ENCODE results near the gene ASCC3.

DNA sequence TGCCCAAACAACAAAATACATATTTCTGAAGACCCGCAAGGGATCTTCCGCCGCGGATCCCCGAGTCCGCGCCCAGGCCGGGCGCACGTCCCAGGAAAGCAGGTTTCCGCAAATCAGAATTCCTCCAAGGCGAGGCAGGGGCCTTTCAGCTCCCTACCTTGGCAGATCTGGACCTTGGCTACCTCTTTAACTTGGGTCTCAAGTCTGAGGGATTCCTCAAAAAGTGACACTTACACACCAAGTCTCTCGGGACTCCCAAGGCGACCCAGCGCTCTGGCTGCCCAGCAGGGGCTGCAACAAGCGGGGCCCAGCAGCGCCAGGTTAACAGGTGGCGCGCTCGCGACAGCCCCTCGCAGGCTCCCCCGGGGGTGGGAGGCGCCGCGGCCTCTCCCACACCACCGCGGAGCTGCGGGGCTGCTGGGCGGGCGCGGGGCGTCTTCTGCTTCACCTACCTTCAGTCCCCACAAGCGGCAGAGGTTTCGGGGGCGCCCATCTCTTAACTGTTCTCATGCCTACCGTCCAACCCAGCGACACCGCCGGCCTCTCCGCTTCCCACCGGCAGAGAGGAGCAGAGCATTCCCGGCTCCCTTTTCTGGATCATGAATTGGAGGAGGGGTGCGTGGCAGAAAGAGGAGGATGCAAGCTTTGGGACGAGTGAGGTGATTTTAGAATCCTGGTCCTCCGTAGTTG lies 416.8 kb downstream of the ASCC3 start:
- TF ChIP-seq, protein P1, sequence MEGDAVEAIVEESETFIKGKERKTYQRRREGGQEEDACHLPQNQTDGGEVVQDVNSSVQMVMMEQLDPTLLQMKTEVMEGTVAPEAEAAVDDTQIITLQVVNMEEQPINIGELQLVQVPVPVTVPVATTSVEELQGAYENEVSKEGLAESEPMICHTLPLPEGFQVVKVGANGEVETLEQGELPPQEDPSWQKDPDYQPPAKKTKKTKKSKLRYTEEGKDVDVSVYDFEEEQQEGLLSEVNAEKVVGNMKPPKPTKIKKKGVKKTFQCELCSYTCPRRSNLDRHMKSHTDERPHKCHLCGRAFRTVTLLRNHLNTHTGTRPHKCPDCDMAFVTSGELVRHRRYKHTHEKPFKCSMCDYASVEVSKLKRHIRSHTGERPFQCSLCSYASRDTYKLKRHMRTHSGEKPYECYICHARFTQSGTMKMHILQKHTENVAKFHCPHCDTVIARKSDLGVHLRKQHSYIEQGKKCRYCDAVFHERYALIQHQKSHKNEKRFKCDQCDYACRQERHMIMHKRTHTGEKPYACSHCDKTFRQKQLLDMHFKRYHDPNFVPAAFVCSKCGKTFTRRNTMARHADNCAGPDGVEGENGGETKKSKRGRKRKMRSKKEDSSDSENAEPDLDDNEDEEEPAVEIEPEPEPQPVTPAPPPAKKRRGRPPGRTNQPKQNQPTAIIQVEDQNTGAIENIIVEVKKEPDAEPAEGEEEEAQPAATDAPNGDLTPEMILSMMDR (IDR thresholded peaks at IDR 0.05), result no peak
- no peak for TF ChIP-seq EP300 (IDR thresholded peaks at IDR 0.05)

Measured in tibial nerve (tissue), 4 donors.